ENCODE measurements around the gene MTMR12. TPM values are rescaled to one million over a fixed set of nuclear protein-coding genes. Genes with fewer than 3 reads are reported as not detected.

The MTMR12 gene
- total and polyA plus RNA-seq, 2 of the 4 experiments (the other 2 are of a cell fraction) = 11.1 to 21.3 TPM

- Histone ChIP-seq H3K27ac (ENCODE audit: insufficient read depth, low read length) (no peak overlapping the region), H4K5ac (ENCODE audit: low read depth, low read length) (no peak overlapping the region), H4K91ac (ENCODE audit: insufficient read depth, low read depth, low read length) (no peak overlapping the region), H2BK5ac (ENCODE audit: low read depth, low read length, poor library complexity, severe bottlenecking) (no peak overlapping the region), H3K4me2 (ENCODE audit: low read depth, low read length) (no peak overlapping the region), H2AK9ac (replicated peaks; ENCODE audit: low read depth, low read length, poor library complexity) (no peak overlapping the region), H2AFZ (replicated peaks; ENCODE audit: low read length, poor library complexity) (no peak overlapping the region), H2AK5ac (ENCODE audit: low read depth, low read length) (no peak overlapping the region), H3K4me3 (ENCODE audit: insufficient read depth, low read depth, low read length) (no peak overlapping the region), H3K56ac (ENCODE audit: extremely low read depth, insufficient read depth, low read length) (no peak overlapping the region), H3K23ac (ENCODE audit: low read depth, low read length) (no peak overlapping the region), H3K4ac (ENCODE audit: low read depth, low read length) (no peak overlapping the region), H3K79me1 (ENCODE audit: low read depth in 1 of 2, low read length in 2 of 2) (peaks cover 0 to 3% of the 10 kb centered on the region in 2 experiments; a peak in 1 of 4 replicates), H3K18ac (ENCODE audit: low read depth, low read length) (no peak overlapping the region), H4K8ac (ENCODE audit: low read depth in 2 of 2, low read length in 2 of 2) (no peak overlapping the region), H3K9me3 (ENCODE audit: control insufficient read depth, insufficient read depth, low read length) (no peaks in the 10 kb centered on the region), H3K14ac (replicated peaks; ENCODE audit: low read depth, low read length) (no peak overlapping the region), H3K9me1 (ENCODE audit: insufficient read depth, low read length) (no peaks in the 10 kb centered on the region), H4K20me1 (ENCODE audit: insufficient read depth, low read length) (no peaks in the 10 kb centered on the region; the same call in 1 of the 2 replicates), H2BK120ac (ENCODE audit: low read depth, low read length) (no peak overlapping the region), H3K36me3 (ENCODE audit: control insufficient read depth, insufficient read depth, low read length) (peaks cover 9% of the 10 kb centered on the region), H3K4me1 (ENCODE audit: control insufficient read depth, insufficient read depth, low read length) (no peaks in the 10 kb centered on the region), H2BK15ac (ENCODE audit: low read depth, low read length) (no peak overlapping the region), H3K27me3 (ENCODE audit: control insufficient read depth, insufficient read depth, low read length) (no peaks in the 10 kb centered on the region), H3K9ac (ENCODE audit: low read depth, low read length) (no peak overlapping the region), H2BK20ac (ENCODE audit: low read depth, low read length) (no peak overlapping the region)
- dilution Hi-C loops (cut with HindIII; ENCODE audit: low sequenced_read_pairs, unreplicated experiment) = no loop called here
- no TSS peak for BruUV-seq (replicated peaks)
- CTCF ChIA-PET = no interaction called here
- TF ChIP-seq POLR2A (IDR thresholded peaks at IDR 0.05; ENCODE audit: low read depth, low read length) (no peak), ELK1 (IDR thresholded peaks at IDR 0.05; ENCODE audit: borderline replicate concordance, low read depth, low read length) (no peak), MAFK (IDR thresholded peaks at IDR 0.05; ENCODE audit: low read depth, low read length) (no peak), MAZ (IDR thresholded peaks at IDR 0.05; ENCODE audit: borderline replicate concordance, low read depth, low read length) (no peak), RAD21 (IDR thresholded peaks at IDR 0.05; ENCODE audit: low read length) (no peak), CTCF (conservative IDR thresholded peaks at IDR 0.05; ENCODE audit: low read depth, low read length) (no peak)
- in situ Hi-C loops (cut with MboI; ENCODE audit: low sequenced_read_pairs) = no loop called here
- intact Hi-C loops (cut with micrococcal nuclease) = no loop called here
- WGBS, 2 experiments (ENCODE audit: extremely low coverage in 2 of 2, insufficient read length in 1 of 2) = 96% methylated on average over 4 of the region's 9 CpGs; no CpG with 5 or more reads in 1 of the 2 experiments
- POLR2A ChIA-PET (ENCODE audit: unreplicated experiment) = no interaction called here
- DNase-seq (no peak), ATAC-seq (ENCODE audit: low read depth) (no peak)
Measured at GRCh38 chr5:32353420-32353819, 40.7 kb upstream of the MTMR12 start.

Measured in IMR-90 (cell line).